ENCODE results near the gene CDCA4. TPM values are rescaled to one million over a fixed set of nuclear protein-coding genes. Genes with fewer than 3 reads are reported as not detected.

The CDCA4 gene
- polyA plus RNA-seq, 2 of the 4 experiments (the other 2 are of a cell fraction) = 24.2 to 26.9 TPM

DNA sequence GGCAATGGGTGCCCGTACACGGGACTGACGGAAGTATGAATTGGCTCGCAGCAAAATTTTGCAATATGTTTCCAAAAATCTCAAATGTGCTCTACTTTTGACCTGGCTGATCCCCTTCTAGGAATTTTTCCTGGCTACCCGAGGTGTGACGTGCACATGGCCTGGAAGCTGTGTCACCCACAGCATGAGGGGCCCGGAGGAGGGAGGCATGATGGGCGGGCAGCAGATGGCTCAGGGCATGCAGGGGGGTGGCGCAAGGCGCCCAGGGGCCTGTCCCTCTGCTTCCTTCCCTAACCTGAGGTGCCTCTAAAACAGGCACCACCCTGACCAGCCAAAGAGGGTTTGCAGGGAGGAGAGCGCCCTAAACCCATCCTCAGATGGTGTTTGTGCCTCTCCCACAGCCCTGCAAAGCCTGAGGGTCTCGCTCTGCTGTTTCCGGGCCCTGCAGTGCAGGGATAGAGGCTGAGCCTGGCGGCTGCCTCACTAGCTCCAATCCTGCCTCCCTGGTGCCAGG is 37.7 kb upstream of the CDCA4 start:
- TF ChIP-seq ZNF302 (CRISPR knock-in tag; IDR thresholded peaks at IDR 0.05) (no peak), RARB (CRISPR knock-in tag; IDR thresholded peaks at IDR 0.05) (no peak), EHMT2 (IDR thresholded peaks at IDR 0.05; ENCODE audit: low read depth) (no peak), RNF2 (IDR thresholded peaks at IDR 0.05; ENCODE audit: borderline replicate concordance, low read depth) (no peak), CHD4 (IDR thresholded peaks at IDR 0.05; ENCODE audit: borderline replicate concordance) (no peak), FOSL2 (IDR thresholded peaks at IDR 0.05) (no peak), FOSL2 (CRISPR knock-in tag; IDR thresholded peaks at IDR 0.05) (no peak), RFX5 (IDR thresholded peaks at IDR 0.05) (no peak), EP300 (IDR thresholded peaks at IDR 0.05) (no peak), BHLHE40 (IDR thresholded peaks at IDR 0.05; ENCODE audit: low read depth, low read length) (no peak), PBX3 (IDR thresholded peaks at IDR 0.05) (no peak), CBX2 (IDR thresholded peaks at IDR 0.05; ENCODE audit: borderline replicate concordance, low read depth) (no peak)
- TF ChIP-seq, protein P1, sequence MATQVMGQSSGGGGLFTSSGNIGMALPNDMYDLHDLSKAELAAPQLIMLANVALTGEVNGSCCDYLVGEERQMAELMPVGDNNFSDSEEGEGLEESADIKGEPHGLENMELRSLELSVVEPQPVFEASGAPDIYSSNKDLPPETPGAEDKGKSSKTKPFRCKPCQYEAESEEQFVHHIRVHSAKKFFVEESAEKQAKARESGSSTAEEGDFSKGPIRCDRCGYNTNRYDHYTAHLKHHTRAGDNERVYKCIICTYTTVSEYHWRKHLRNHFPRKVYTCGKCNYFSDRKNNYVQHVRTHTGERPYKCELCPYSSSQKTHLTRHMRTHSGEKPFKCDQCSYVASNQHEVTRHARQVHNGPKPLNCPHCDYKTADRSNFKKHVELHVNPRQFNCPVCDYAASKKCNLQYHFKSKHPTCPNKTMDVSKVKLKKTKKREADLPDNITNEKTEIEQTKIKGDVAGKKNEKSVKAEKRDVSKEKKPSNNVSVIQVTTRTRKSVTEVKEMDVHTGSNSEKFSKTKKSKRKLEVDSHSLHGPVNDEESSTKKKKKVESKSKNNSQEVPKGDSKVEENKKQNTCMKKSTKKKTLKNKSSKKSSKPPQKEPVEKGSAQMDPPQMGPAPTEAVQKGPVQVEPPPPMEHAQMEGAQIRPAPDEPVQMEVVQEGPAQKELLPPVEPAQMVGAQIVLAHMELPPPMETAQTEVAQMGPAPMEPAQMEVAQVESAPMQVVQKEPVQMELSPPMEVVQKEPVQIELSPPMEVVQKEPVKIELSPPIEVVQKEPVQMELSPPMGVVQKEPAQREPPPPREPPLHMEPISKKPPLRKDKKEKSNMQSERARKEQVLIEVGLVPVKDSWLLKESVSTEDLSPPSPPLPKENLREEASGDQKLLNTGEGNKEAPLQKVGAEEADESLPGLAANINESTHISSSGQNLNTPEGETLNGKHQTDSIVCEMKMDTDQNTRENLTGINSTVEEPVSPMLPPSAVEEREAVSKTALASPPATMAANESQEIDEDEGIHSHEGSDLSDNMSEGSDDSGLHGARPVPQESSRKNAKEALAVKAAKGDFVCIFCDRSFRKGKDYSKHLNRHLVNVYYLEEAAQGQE (IDR thresholded peaks at IDR 0.05) = no peak
- TF ChIP-seq, protein P2, sequence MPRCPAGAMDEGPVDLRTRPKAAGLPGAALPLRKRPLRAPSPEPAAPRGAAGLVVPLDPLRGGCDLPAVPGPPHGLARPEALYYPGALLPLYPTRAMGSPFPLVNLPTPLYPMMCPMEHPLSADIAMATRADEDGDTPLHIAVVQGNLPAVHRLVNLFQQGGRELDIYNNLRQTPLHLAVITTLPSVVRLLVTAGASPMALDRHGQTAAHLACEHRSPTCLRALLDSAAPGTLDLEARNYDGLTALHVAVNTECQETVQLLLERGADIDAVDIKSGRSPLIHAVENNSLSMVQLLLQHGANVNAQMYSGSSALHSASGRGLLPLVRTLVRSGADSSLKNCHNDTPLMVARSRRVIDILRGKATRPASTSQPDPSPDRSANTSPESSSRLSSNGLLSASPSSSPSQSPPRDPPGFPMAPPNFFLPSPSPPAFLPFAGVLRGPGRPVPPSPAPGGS (IDR thresholded peaks at IDR 0.05) = no peak
- TF ChIP-seq, protein P3, sequence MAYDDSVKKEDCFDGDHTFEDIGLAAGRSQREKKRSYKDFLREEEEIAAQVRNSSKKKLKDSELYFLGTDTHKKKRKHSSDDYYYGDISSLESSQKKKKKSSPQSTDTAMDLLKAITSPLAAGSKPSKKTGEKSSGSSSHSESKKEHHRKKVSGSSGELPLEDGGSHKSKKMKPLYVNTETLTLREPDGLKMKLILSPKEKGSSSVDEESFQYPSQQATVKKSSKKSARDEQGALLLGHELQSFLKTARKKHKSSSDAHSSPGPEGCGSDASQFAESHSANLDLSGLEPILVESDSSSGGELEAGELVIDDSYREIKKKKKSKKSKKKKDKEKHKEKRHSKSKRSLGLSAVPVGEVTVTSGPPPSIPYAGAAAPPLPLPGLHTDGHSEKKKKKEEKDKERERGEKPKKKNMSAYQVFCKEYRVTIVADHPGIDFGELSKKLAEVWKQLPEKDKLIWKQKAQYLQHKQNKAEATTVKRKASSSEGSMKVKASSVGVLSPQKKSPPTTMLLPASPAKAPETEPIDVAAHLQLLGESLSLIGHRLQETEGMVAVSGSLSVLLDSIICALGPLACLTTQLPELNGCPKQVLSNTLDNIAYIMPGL (CRISPR knock-in tag; IDR thresholded peaks at IDR 0.05; ENCODE audit: borderline replicate concordance) = no peak
- WGBS (ENCODE audit: missing lambda C conversion rate) = 94% methylated on average over 14 of the region's 14 CpGs
- CTCF ChIA-PET = interaction anchor here (0.9 to 8.1 kb wide), 8 partner anchors 12 to 255 kb away, joined by 3 to 88 read pairs (median 5); no protein-coding TSS in a partner anchor

DNA sequence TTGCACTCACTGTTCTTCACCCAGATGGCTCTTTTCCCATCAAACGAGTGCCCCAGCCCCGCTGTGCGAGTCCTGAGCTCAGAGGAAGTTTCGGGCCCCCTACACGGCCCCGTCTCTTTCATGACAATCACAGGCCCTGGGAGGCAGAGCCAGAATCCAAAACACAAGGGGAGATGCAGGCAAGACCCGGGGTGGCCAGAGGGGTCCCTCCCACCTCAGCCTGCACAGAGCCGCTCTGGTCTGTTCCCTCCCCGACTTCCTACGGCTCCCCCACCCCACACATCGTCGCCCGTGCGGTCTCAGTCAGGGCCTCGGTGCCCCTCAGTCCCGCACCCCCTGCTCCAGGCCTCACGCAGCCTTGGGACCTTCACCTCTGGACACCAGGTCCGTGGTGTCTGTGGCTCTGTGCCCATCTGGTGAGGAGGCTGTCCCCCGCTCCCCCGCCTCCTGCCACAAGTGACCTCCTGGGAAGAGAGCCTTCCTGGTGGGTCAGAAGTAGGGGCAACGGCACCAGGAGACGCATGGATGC is 35.5 kb upstream of the CDCA4 start:
- 80% methylated on average over 15 of the region's 22 CpGs for WGBS (ENCODE audit: missing lambda C conversion rate)
- CTCF ChIA-PET = interaction anchor here (1.0 to 8.1 kb wide), 4 partner anchors 10 to 44 kb away, joined by 3 to 88 read pairs (median 18); no protein-coding TSS in a partner anchor
- no peak for FAIRE-seq
- no peak for TF ChIP-seq PHF8 (IDR thresholded peaks at IDR 0.05; ENCODE audit: borderline replicate concordance, low read depth)
- TF ChIP-seq ZSCAN20 (CRISPR knock-in tag; IDR thresholded peaks at IDR 0.05) = no peak
- TF ChIP-seq, protein P4, sequence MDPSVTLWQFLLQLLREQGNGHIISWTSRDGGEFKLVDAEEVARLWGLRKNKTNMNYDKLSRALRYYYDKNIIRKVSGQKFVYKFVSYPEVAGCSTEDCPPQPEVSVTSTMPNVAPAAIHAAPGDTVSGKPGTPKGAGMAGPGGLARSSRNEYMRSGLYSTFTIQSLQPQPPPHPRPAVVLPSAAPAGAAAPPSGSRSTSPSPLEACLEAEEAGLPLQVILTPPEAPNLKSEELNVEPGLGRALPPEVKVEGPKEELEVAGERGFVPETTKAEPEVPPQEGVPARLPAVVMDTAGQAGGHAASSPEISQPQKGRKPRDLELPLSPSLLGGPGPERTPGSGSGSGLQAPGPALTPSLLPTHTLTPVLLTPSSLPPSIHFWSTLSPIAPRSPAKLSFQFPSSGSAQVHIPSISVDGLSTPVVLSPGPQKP (IDR thresholded peaks at IDR 0.05; ENCODE audit: low read depth, low read length) = no peak
- TF ChIP-seq, protein P3 (CRISPR knock-in tag; IDR thresholded peaks at IDR 0.05; ENCODE audit: borderline replicate concordance) = no peak
- TF ChIP-seq, protein P2 (IDR thresholded peaks at IDR 0.05) = no peak
- no peak for TF ChIP-seq RCOR1 (IDR thresholded peaks at IDR 0.05; ENCODE audit: low read depth, low read length)
- no peak for TF ChIP-seq GATA3 (IDR thresholded peaks at IDR 0.05; ENCODE audit: borderline replicate concordance)
- no peak for TF ChIP-seq FOSB (CRISPR knock-in tag; IDR thresholded peaks at IDR 0.05)
- no peak for TF ChIP-seq JUNB (IDR thresholded peaks at IDR 0.05)
- no peak for TF ChIP-seq HOXB13 (CRISPR knock-in tag; IDR thresholded peaks at IDR 0.05; ENCODE audit: low read depth)

More for the DNA sequence above, 37.7 kb upstream of the CDCA4 start:
- 0 out of 6 replicates have a peak overlapping the region, but pooled peaks of 1 of the 2 experiments have one; percentile 19 for H3K27ac ChIP-seq
- no peaks in the 10 kb centered on the region for H3K9me3 ChIP-seq
- DNase-seq (ENCODE audit: low read depth in 1 of 2, low spot score in 1 of 2) = no peak
- no peak overlapping the region for H3K4me3 ChIP-seq
- POLR2A ChIA-PET = interaction anchor here (1.3 kb wide), 1 partner anchor 16 kb away, joined by 3 read pairs; no protein-coding TSS in a partner anchor
- no peak for FAIRE-seq
- no peak overlapping the region for H3K4me2 ChIP-seq
- no peaks in the 10 kb centered on the region for H3K4me1 ChIP-seq
- no peak for ATAC-seq

More for the DNA sequence above, 35.5 kb upstream of the CDCA4 start:
- POLR2A ChIA-PET = no interaction called here
- Histone ChIP-seq H3K27ac (no peak overlapping the region), H3K4me3 (no peak overlapping the region), H3K4me2 (no peak overlapping the region), H3K4me1 (no peaks in the 10 kb centered on the region), H3K9me3 (no peaks in the 10 kb centered on the region)
- DNase-seq (ENCODE audit: low read depth in 1 of 2, low spot score in 1 of 2) (no peak), ATAC-seq (no peak)

Measured in A549 (cell line).